A549 (cell line): ENCODE measurements around the gene CEMP1. TPM values are rescaled to one million over a fixed set of nuclear protein-coding genes. Genes with fewer than 3 reads are reported as not detected.
A peak's percentile ranks its signal among the peaks of the same experiment; 100 is the strongest.

Source experiments
- ATAC-seq, 2 experiments: fragments of 200-7000 bp in 1 of 2; fragments of >200 bp in 1 of 2; cut with Nextera tagmentation in 1 of 2; cut with Tn5 transposase in 1 of 2; 3 replicates each; pipeline versions ENCODE4 v1.8.0 to v1.9.1; 2018 to 2020; ENCODE audit warnings: mild to moderate bottlenecking in 1 of 2, moderate library complexity in 1 of 2
- CTCF ChIA-PET: fragments of 300-600 bp; sonication (Branson Sonifier 250); formaldehyde crosslinking; extraction: SDS; loops from one replicate; lab custom pipeline; 2021; ENCODE audit warnings: antibody characterized with exemption, inconsistent platforms; lab: Yijun Ruan, JAX
- POLR2A ChIA-PET: fragments of 350-600 bp; formaldehyde crosslinking; extraction: SDS; loops from one replicate; lab custom pipeline; 2021; ENCODE audit warnings: antibody characterized with exemption, inconsistent platforms; lab: Yijun Ruan, JAX
- DNase-seq, 2 experiments: peaks; one replicate each; pipeline versions ENCODE4 v3.0.0 to v3.0.0-alpha.2; 2011 to 2016; ENCODE audit warnings: low read depth in 1 of 2, low spot score in 1 of 2
- FAIRE-seq: peaks from 2 replicates; lab custom pipeline; 2011; peaks lifted over from hg19 to GRCh38; lab: Jason Lieb, UNC
- H3K27ac ChIP-seq, 2 experiments: fragments of >200 bp; sonication (Bioruptor Twin); formaldehyde crosslinking; 3 replicates each; pipeline ENCODE4 v1.5.1; 2016 to 2017
- H3K4me1 ChIP-seq: fragments of >200 bp; sonication (Bioruptor Twin); formaldehyde crosslinking; 3 replicates; pipeline ENCODE4 v1.6.1; 2016
- H3K4me2 ChIP-seq: fragments of >200 bp; sonication (Bioruptor Twin); formaldehyde crosslinking; 3 replicates; pipeline ENCODE4 v1.6.1; 2016
- H3K4me3 ChIP-seq: fragments of >200 bp; sonication (Bioruptor Twin); formaldehyde crosslinking; 3 replicates; pipeline ENCODE4 v1.5.1; 2016
- H3K9me3 ChIP-seq: fragments of >200 bp; sonication (Bioruptor Twin); formaldehyde crosslinking; 3 replicates; pipeline ENCODE4 v1.6.1; 2016
- CHD2 ChIP-seq: fragments of 150-350 bp; IDR thresholded peaks from 2 replicates; pipeline ENCODE4 v1.6.1; 2014; ENCODE audit warnings: low read length; ENCODE audit not compliant: partially characterized antibody
- CHD4 ChIP-seq: fragments of 200-600 bp; sonication (generic); IDR thresholded peaks from 2 replicates; pipeline ENCODE4 v1.6.1; 2016; ENCODE audit warnings: antibody characterized with exemption, mild to moderate bottlenecking, borderline replicate concordance
- EP300 ChIP-seq, 2 experiments: fragments of >200 bp; sonication (Bioruptor Twin); formaldehyde crosslinking; IDR thresholded peaks; 2 replicates in 1 of 2; 3 replicates in 1 of 2; pipeline ENCODE4 v1.6.1; 2016 to 2017
- ESRRA ChIP-seq: fragments of 150-350 bp; IDR thresholded peaks from 2 replicates; pipeline ENCODE4 v1.6.1; 2014; ENCODE audit warnings: mild to moderate bottlenecking, low read length, borderline replicate concordance
- FOSB ChIP-seq: fragments of 250-450 bp; sonication (Bioruptor Pico); IDR thresholded peaks from 2 replicates; pipeline ENCODE4 v1.5.0; 2020; ENCODE audit warnings: mild to moderate bottlenecking, moderate library complexity
- FOXS1 ChIP-seq: fragments of 250-450 bp; sonication (Bioruptor Pico); IDR thresholded peaks from 2 replicates; pipeline ENCODE4 v1.5.0; 2020; ENCODE audit warnings: mild to moderate bottlenecking, moderate library complexity
- HDAC2 ChIP-seq: fragments of 200-600 bp; sonication (generic); IDR thresholded peaks from 2 replicates; pipeline ENCODE4 v1.6.1; 2016
- HOXA7 ChIP-seq: fragments of 250-450 bp; sonication (Bioruptor Pico); IDR thresholded peaks from 2 replicates; pipeline ENCODE4 v1.5.0; 2020; ENCODE audit warnings: mild to moderate bottlenecking, moderate library complexity
- HOXB13 ChIP-seq: fragments of 250-450 bp; sonication (Bioruptor Pico); IDR thresholded peaks from 2 replicates; pipeline ENCODE4 v1.5.0; 2020; ENCODE audit warnings: low read depth, mild to moderate bottlenecking, moderate library complexity
- JUN ChIP-seq, 2 experiments: fragments of >200 bp; sonication (Bioruptor Twin); formaldehyde crosslinking; IDR thresholded peaks; 2 replicates in 1 of 2; 3 replicates in 1 of 2; pipeline ENCODE4 v1.6.1; 2016 to 2017
- KDM5A ChIP-seq: fragments of 200-600 bp; sonication (generic); IDR thresholded peaks from 2 replicates; pipeline ENCODE4 v1.6.1; 2016; ENCODE audit warnings: antibody characterized with exemption, mild to moderate bottlenecking
- MAFK ChIP-seq: fragments of 450-650 bp; IDR thresholded peaks from 2 replicates; pipeline ENCODE4 v1.6.1; 2014; ENCODE audit not compliant: partially characterized antibody
- NFE2L2 ChIP-seq: fragments of 150-350 bp; conservative IDR thresholded peaks from 2 replicates; pipeline ENCODE4 v1.6.1; 2014; ENCODE audit warnings: low read length
- NPAS2 ChIP-seq: fragments of 250-450 bp; sonication (Bioruptor Pico); IDR thresholded peaks from 2 replicates; pipeline ENCODE4 v1.8.0; 2022; ENCODE audit warnings: mild to moderate bottlenecking, moderate library complexity, borderline replicate concordance
- POLR2A ChIP-seq: IDR thresholded peaks from 2 replicates; pipeline ENCODE4 v1.6.1; 2012; ENCODE audit warnings: mild to moderate bottlenecking, low read length
- POLR2AphosphoS2 ChIP-seq: conservative IDR thresholded peaks from 2 replicates; pipeline ENCODE4 v1.6.1; 2012; ENCODE audit warnings: low read length, improper control_type of control experiment, inconsistent platforms
- RNF2 ChIP-seq: fragments of 200-600 bp; sonication (generic); IDR thresholded peaks from 2 replicates; pipeline ENCODE4 v1.6.1; 2016; ENCODE audit warnings: low read depth, mild to moderate bottlenecking, antibody characterized with exemption, moderate library complexity, borderline replicate concordance
- ZC3H11A ChIP-seq: fragments of 450-650 bp; IDR thresholded peaks from 2 replicates; pipeline ENCODE4 v1.6.1; 2014; ENCODE audit warnings: antibody characterized with exemption, mild to moderate bottlenecking
- ZFP36 ChIP-seq: fragments of 450-650 bp; IDR thresholded peaks from 2 replicates; pipeline ENCODE4 v1.6.1; 2014; ENCODE audit warnings: borderline replicate concordance; ENCODE audit not compliant: partially characterized antibody
- ZSCAN20 ChIP-seq: fragments of 250-450 bp; sonication (Bioruptor Pico); IDR thresholded peaks from 2 replicates; pipeline ENCODE4 v1.8.0; 2022; ENCODE audit warnings: mild to moderate bottlenecking, moderate library complexity
- WGBS: methylation state at CpG from one replicate; pipeline ENCODE4 v1.1.6; 2017; ENCODE audit errors: missing lambda C conversion rate; 5-methylcytosine and 5-hydroxymethylcytosine counted together
- polyA plus RNA-seq, 4 experiments: library from polyadenylated mRNA; depleted of rRNA in 3 of 4; stranded (reverse); fragments of >200 nt; fragmentation: RNase III in 1 of 4; extraction: RNeasy Plus Mini Kit Qiagen cat#74134 plus additional on column Dnase treatment in 1 of 4; gene quantifications; 2 replicates in 3 of 4; 3 replicates in 1 of 4; pipeline ENCODE4 v1.2.3, GENCODE V29; 2011 to 2017
- TF ChIP-seq, protein P1 (sequence below): fragments of 200-600 bp; sonication (generic); IDR thresholded peaks from 2 replicates; pipeline ENCODE4 v1.6.1; 2016; ENCODE audit warnings: antibody characterized with exemption, mild to moderate bottlenecking, moderate library complexity
- TF ChIP-seq, protein P2 (sequence below): fragments of 450-650 bp; IDR thresholded peaks from 2 replicates; pipeline ENCODE4 v1.6.1; 2014; ENCODE audit warnings: antibody characterized with exemption
- TF ChIP-seq, protein P3 (sequence below): fragments of 150-350 bp; IDR thresholded peaks from 2 replicates; pipeline ENCODE4 v1.6.1; 2014; ENCODE audit warnings: low read depth, mild to moderate bottlenecking, low read length
- TF ChIP-seq, protein P4 (sequence below): fragments of >200 bp; sonication (Bioruptor Twin); formaldehyde crosslinking; IDR thresholded peaks from 2 replicates; pipeline ENCODE4 v1.6.1; 2016

Gene CEMP1
- polyA plus RNA-seq, 2 of the 4 experiments (the other 2 are of a cell fraction): not detected

DNA sequence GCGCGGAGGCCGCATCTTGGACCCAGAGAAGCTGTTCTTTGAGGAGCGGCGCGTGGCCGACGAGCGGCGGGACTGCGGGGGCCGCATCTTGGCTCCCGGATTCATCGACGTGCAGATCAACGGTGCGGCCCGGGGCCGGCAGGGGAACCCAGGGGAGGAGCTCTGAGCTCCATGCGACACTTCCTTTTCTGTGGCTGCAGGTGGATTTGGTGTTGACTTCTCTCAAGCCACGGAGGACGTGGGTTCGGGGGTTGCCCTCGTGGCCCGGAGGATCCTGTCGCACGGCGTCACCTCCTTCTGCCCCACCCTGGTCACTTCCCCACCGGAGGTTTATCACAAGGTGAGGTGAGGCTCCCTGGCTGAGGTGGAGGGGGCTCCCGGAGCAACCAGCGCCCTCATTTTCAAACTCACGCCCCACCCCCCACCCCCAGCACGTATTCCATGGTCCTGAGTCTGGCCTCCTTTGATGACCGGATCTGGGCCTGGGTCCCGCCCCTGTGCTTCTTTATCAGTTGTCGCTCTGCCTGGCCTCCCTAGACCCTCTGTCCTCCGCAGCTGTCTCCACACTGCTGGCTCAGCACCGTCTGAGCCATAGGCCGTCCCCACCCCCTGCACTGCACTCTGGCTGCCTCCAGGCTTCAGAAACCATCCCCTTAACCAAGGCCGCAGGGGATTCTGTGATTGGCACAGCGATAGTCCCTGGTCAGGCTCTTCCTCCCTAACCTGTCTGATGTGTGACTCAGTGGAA, 10.2 kb downstream of the CEMP1 start:
- FAIRE-seq (no peak), ATAC-seq (peak; percentile 8 to 45; a peak in 5 of 6 replicates), DNase-seq (no peak)
- peak overlapping the region; percentile 71 to 96 for H3K27ac ChIP-seq
- H3K4me1 ChIP-seq: peaks cover 29% of the 10 kb centered on the region
- TF ChIP-seq, protein P1, sequence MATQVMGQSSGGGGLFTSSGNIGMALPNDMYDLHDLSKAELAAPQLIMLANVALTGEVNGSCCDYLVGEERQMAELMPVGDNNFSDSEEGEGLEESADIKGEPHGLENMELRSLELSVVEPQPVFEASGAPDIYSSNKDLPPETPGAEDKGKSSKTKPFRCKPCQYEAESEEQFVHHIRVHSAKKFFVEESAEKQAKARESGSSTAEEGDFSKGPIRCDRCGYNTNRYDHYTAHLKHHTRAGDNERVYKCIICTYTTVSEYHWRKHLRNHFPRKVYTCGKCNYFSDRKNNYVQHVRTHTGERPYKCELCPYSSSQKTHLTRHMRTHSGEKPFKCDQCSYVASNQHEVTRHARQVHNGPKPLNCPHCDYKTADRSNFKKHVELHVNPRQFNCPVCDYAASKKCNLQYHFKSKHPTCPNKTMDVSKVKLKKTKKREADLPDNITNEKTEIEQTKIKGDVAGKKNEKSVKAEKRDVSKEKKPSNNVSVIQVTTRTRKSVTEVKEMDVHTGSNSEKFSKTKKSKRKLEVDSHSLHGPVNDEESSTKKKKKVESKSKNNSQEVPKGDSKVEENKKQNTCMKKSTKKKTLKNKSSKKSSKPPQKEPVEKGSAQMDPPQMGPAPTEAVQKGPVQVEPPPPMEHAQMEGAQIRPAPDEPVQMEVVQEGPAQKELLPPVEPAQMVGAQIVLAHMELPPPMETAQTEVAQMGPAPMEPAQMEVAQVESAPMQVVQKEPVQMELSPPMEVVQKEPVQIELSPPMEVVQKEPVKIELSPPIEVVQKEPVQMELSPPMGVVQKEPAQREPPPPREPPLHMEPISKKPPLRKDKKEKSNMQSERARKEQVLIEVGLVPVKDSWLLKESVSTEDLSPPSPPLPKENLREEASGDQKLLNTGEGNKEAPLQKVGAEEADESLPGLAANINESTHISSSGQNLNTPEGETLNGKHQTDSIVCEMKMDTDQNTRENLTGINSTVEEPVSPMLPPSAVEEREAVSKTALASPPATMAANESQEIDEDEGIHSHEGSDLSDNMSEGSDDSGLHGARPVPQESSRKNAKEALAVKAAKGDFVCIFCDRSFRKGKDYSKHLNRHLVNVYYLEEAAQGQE: no peak
- TF ChIP-seq MAFK (peak; percentile 41), EP300 (IDR thresholded peaks at IDR 0.05) (no peak)
- H3K4me3 ChIP-seq: peak overlapping the region; percentile 58
- 48% methylated on average over 24 of the region's 41 CpGs for WGBS
- CTCF ChIA-PET: interaction anchor here (0.5 to 3.6 kb wide), 3 partner anchors 9 to 24 kb away, joined by 3 to 13 read pairs (median 3); no protein-coding TSS in a partner anchor
- no peaks in the 10 kb centered on the region for H3K9me3 ChIP-seq
- POLR2A ChIA-PET: interaction anchor here (1.2 to 2.8 kb wide), 2 partner anchors 11 to 366 kb away, joined by 4 to 21 read pairs; partner anchors contain the start of genes CEMP1 and TRAF7
- peak overlapping the region; percentile 87 for H3K4me2 ChIP-seq

DNA sequence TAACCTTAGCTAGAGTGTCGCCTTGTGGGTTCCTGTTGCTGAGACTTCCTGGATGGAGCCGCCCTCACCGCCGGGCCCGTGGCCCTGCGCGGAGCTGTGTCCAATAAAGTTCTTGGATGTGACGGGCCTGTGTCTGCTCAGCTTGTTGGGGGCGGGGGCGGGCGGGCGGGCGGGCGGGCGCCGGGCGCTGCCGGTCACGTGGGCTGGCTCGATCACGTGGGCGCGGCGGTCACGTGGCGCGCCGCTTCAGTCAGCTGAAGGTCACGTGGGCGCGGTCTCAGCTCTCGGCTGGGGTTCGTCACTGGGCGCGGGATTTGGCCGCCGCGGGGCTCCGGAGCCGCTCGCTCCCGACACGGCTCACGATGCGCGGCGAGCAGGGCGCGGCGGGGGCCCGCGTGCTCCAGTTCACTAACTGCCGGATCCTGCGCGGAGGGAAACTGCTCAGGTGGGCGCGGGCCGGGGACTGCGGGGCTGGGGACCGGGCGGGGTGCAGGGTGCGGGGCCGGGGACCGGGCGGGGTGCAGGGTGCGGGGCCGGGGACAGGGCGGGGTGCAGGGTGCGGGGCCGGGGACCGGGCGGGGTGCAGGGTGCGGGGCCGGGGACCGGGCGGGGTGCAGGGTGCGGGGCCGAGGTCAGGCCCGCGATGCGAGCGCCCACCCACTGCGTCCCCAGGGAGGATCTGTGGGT, 11.0 kb downstream of the CEMP1 start, which contains the start of gene AMDHD2:
Gene AMDHD2, plus strand, starts transcription at position 275 of the 687 bp plus-strand sequence. Its CDS starts 88 bp downstream, at position 363.
- peak within 1 kb of the TSS; percentile 71 to 96 for H3K27ac ChIP-seq
- POLR2A ChIA-PET: interaction anchor here (1.2 to 2.8 kb wide), 2 partner anchors 12 to 365 kb away, joined by 4 to 21 read pairs; partner anchors contain the start of genes CEMP1 and TRAF7
- WGBS: 7% methylated on average over 12 of the region's 83 CpGs
- FAIRE-seq: no peak
- no peaks in the 10 kb centered on the region for H3K9me3 ChIP-seq
- H3K4me1 ChIP-seq: peaks cover 36% of the 10 kb centered on the region
- H3K4me3 ChIP-seq: peak within 1 kb of the TSS; percentile 58
- peak; percentile 57 to 65 for ATAC-seq
- peak within 1 kb of the TSS; percentile 87 for H3K4me2 ChIP-seq
- peak; percentile 91 to 93 for DNase-seq
- CTCF ChIA-PET: interaction anchor here (0.5 to 3.6 kb wide), 4 partner anchors 10 to 214 kb away, joined by 3 to 13 read pairs (median 3); no protein-coding TSS in a partner anchor
- TF ChIP-seq ESRRA (no peak), POLR2A (no peak), CHD2 (peak; percentile 62), ZC3H11A (no peak), CHD4 (no peak), KDM5A (peak; percentile 64), NPAS2 (peak; percentile 93), NFE2L2 (no peak), HOXA7 (CRISPR knock-in tag) (no peak), RNF2 (no peak), EP300 (IDR thresholded peaks at IDR 0.05) (no peak), POLR2AphosphoS2 (0 out of 2 replicates have a peak, but pooled peaks have one; percentile 89), HOXB13 (CRISPR knock-in tag) (no peak), ZFP36 (no peak), HDAC2 (no peak), MAFK (no peak), FOXS1 (no peak), ZSCAN20 (CRISPR knock-in tag) (no peak), FOSB (CRISPR knock-in tag) (no peak), JUN (IDR thresholded peaks at IDR 0.05) (peak; percentile 31 to 96; a peak in 4 of 5 replicates)
- TF ChIP-seq, protein P2, sequence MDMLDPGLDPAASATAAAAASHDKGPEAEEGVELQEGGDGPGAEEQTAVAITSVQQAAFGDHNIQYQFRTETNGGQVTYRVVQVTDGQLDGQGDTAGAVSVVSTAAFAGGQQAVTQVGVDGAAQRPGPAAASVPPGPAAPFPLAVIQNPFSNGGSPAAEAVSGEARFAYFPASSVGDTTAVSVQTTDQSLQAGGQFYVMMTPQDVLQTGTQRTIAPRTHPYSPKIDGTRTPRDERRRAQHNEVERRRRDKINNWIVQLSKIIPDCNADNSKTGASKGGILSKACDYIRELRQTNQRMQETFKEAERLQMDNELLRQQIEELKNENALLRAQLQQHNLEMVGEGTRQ: peak; percentile 99
- TF ChIP-seq, protein P1: peak; percentile 58
- TF ChIP-seq, protein P3, sequence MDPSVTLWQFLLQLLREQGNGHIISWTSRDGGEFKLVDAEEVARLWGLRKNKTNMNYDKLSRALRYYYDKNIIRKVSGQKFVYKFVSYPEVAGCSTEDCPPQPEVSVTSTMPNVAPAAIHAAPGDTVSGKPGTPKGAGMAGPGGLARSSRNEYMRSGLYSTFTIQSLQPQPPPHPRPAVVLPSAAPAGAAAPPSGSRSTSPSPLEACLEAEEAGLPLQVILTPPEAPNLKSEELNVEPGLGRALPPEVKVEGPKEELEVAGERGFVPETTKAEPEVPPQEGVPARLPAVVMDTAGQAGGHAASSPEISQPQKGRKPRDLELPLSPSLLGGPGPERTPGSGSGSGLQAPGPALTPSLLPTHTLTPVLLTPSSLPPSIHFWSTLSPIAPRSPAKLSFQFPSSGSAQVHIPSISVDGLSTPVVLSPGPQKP: no peak
- TF ChIP-seq, protein P4, sequence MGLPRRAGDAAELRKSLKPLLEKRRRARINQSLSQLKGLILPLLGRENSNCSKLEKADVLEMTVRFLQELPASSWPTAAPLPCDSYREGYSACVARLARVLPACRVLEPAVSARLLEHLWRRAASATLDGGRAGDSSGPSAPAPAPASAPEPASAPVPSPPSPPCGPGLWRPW: no peak
